Trophoblast cell (in vitro differentiated cells and primary cell): Measurements from ENCODE around the gene REXO1.

Experiments used
- DNase-seq, 2 donors: peaks; one replicate each; pipeline ENCODE4 v3.0.0-alpha.2; 2016
- H2AFZ ChIP-seq: 2 replicates; pipeline ENCODE4 v1.6.1; 2013; ENCODE audit warnings: low read length, moderate library complexity, mild to moderate bottlenecking; ENCODE audit not compliant: insufficient read depth, poor library complexity
- H2AK5ac ChIP-seq: 2 replicates; pipeline ENCODE4 v1.6.1; 2013; ENCODE audit warnings: mild to moderate bottlenecking, low read length
- H2BK120ac ChIP-seq: 2 replicates; pipeline ENCODE4 v1.6.1; 2013; ENCODE audit warnings: low read length, mild to moderate bottlenecking, moderate library complexity; ENCODE audit not compliant: insufficient read depth, poor library complexity
- H2BK12ac ChIP-seq: 2 replicates; pipeline ENCODE4 v1.6.1; 2013; ENCODE audit warnings: mild to moderate bottlenecking, low read length, moderate library complexity
- H2BK5ac ChIP-seq: 2 replicates; pipeline ENCODE4 v1.6.1; 2013; ENCODE audit warnings: low read length, low read depth, moderate library complexity, mild to moderate bottlenecking; ENCODE audit not compliant: poor library complexity
- H3K14ac ChIP-seq: 2 replicates; pipeline ENCODE4 v1.6.1; 2013; ENCODE audit warnings: mild to moderate bottlenecking, low read length
- H3K18ac ChIP-seq: 2 replicates; pipeline ENCODE4 v1.6.1; 2013; ENCODE audit warnings: mild to moderate bottlenecking, low read length
- H3K23ac ChIP-seq: 2 replicates; pipeline ENCODE4 v1.6.1; 2013; ENCODE audit warnings: low read length
- H3K27ac ChIP-seq: 2 replicates; pipeline ENCODE4 v1.5.1; 2013; ENCODE audit warnings: low read depth, mild to moderate bottlenecking, inconsistent platforms, low read length, moderate library complexity
- H3K27me3 ChIP-seq: 2 replicates; pipeline ENCODE4 v1.6.1; 2013; ENCODE audit warnings: inconsistent platforms, mild to moderate bottlenecking, low read length, moderate library complexity; ENCODE audit not compliant: insufficient read depth
- H3K36me3 ChIP-seq, 2 experiments: 1 replicate in 1 of 2; 2 replicates in 1 of 2; pipeline ENCODE4 v1.6.1; 2013; ENCODE audit warnings: low read length in 2 of 2, mild to moderate bottlenecking in 2 of 2, moderate library complexity in 1 of 2; ENCODE audit not compliant: insufficient read depth in 2 of 2, control insufficient read depth in 1 of 2
- H3K4ac ChIP-seq: 2 replicates; pipeline ENCODE4 v1.6.1; 2013; ENCODE audit warnings: low read depth, mild to moderate bottlenecking, low read length, moderate library complexity
- H3K4me1 ChIP-seq, 2 experiments: 1 replicate in 1 of 2; 2 replicates in 1 of 2; pipeline ENCODE4 v1.6.1; 2013; ENCODE audit warnings: low read length in 2 of 2, mild to moderate bottlenecking in 2 of 2, moderate library complexity in 1 of 2; ENCODE audit not compliant: insufficient read depth in 2 of 2, control insufficient read depth in 1 of 2
- H3K4me2 ChIP-seq: 2 replicates; pipeline ENCODE4 v1.6.1; 2013; ENCODE audit warnings: inconsistent platforms, mild to moderate bottlenecking, low read length, moderate library complexity
- H3K4me3 ChIP-seq: 2 replicates; pipeline ENCODE4 v1.5.1; 2013; ENCODE audit warnings: mild to moderate bottlenecking, low read depth, low read length, inconsistent platforms
- H3K79me1 ChIP-seq: one replicate; pipeline ENCODE4 v1.6.1; 2013; ENCODE audit warnings: low read length
- H3K79me2 ChIP-seq: 2 replicates; pipeline ENCODE4 v1.6.1; 2013; ENCODE audit warnings: low read length, mild to moderate bottlenecking; ENCODE audit not compliant: control insufficient read depth, insufficient read depth, poor library complexity
- H3K9ac ChIP-seq: 2 replicates; pipeline ENCODE4 v1.6.1; 2013; ENCODE audit warnings: mild to moderate bottlenecking, low read length
- H3K9me3 ChIP-seq: 2 replicates; pipeline ENCODE4 v1.6.1; 2013; ENCODE audit warnings: low read depth, mild to moderate bottlenecking, control low read depth, inconsistent platforms, low read length; ENCODE audit not compliant: insufficient read depth
- H4K12ac ChIP-seq: 2 replicates; pipeline ENCODE4 v1.6.1; 2013; ENCODE audit warnings: low read depth, mild to moderate bottlenecking, low read length, moderate library complexity
- H4K8ac ChIP-seq: 2 replicates; pipeline ENCODE4 v1.6.1; 2013; ENCODE audit warnings: low read depth, mild to moderate bottlenecking, low read length, moderate library complexity
- H4K91ac ChIP-seq: one replicate; pipeline ENCODE4 v1.6.1; 2013; ENCODE audit warnings: low read depth, mild to moderate bottlenecking, low read length, moderate library complexity
- WGBS: extraction: QIAGEN DNeasy Blood & Tissue Kit; methylation state at CpG from one replicate; pipeline ENCODE4 v1.1.7; 2013; ENCODE audit warnings: missing lambda C conversion rate; ENCODE audit not compliant: insufficient read length, insufficient coverage; ENCODE audit errors: extremely low coverage; 5-methylcytosine and 5-hydroxymethylcytosine counted together

REXO1 gene

GRCh38 chr19:1856698-1857603 lies 8.7 kb upstream of the REXO1 start:
- peak overlapping the region; percentile 8 for H2AFZ ChIP-seq
- H3K4me3 ChIP-seq, result peak overlapping the region; percentile 34
- H3K4me1 ChIP-seq, result peaks cover 34 to 36% of the 10 kb centered on the region in 2 experiments
- H3K79me1 ChIP-seq, result peaks cover 4% of the 10 kb centered on the region
- no peak overlapping the region for H3K23ac ChIP-seq
- no peak overlapping the region for H3K27ac ChIP-seq
- peak overlapping the region; percentile 82 for H3K4me2 ChIP-seq
- H3K9me3 ChIP-seq, result no peaks in the 10 kb centered on the region
- H2BK5ac ChIP-seq, result no peak overlapping the region
- H4K12ac ChIP-seq, result no peak overlapping the region
- no CpG with 5 or more reads among the region's 73 CpGs for WGBS
- no peak overlapping the region for H4K91ac ChIP-seq
- H3K9ac ChIP-seq, result no peak overlapping the region
- H3K4ac ChIP-seq, result no peak overlapping the region
- H2AK5ac ChIP-seq, result no peak overlapping the region
- H3K18ac ChIP-seq, result no peak overlapping the region
- H3K27me3 ChIP-seq, result peaks cover 5% of the 10 kb centered on the region
- no peak overlapping the region for H4K8ac ChIP-seq
- H2BK12ac ChIP-seq, result no peak overlapping the region
- peaks cover 0 to 3% of the 10 kb centered on the region in 2 experiments for H3K36me3 ChIP-seq
- no peak overlapping the region for H2BK120ac ChIP-seq
- peak; percentile 89 to 93 for DNase-seq
- no peak overlapping the region for H3K14ac ChIP-seq
- peaks cover 7% of the 10 kb centered on the region for H3K79me2 ChIP-seq

GRCh38 chr19:1856345-1856697 lies 8.0 kb upstream of the REXO1 start:
- Histone ChIP-seq H4K91ac (no peak overlapping the region), H3K79me2 (peaks cover 5% of the 10 kb centered on the region), H4K12ac (no peak overlapping the region), H2AK5ac (no peak overlapping the region), H3K27ac (no peak overlapping the region), H3K9ac (no peak overlapping the region), H3K4ac (no peak overlapping the region), H3K4me1 (peaks cover 29 to 32% of the 10 kb centered on the region in 2 experiments), H3K4me3 (no peak overlapping the region), H2AFZ (peak overlapping the region; percentile 8), H2BK5ac (no peak overlapping the region), H2BK12ac (no peak overlapping the region), H3K36me3 (peaks cover 0 to 3% of the 10 kb centered on the region in 2 experiments), H3K23ac (no peak overlapping the region), H3K27me3 (peaks cover under 1% of the 10 kb centered on the region), H3K18ac (no peak overlapping the region), H2BK120ac (no peak overlapping the region), H3K4me2 (peak overlapping the region; percentile 34), H3K14ac (no peak overlapping the region), H4K8ac (no peak overlapping the region), H3K9me3 (no peaks in the 10 kb centered on the region), H3K79me1 (peaks cover 4% of the 10 kb centered on the region)
- WGBS, result no CpG with 5 or more reads among the region's 6 CpGs
- DNase-seq, result no peak

DNA sequence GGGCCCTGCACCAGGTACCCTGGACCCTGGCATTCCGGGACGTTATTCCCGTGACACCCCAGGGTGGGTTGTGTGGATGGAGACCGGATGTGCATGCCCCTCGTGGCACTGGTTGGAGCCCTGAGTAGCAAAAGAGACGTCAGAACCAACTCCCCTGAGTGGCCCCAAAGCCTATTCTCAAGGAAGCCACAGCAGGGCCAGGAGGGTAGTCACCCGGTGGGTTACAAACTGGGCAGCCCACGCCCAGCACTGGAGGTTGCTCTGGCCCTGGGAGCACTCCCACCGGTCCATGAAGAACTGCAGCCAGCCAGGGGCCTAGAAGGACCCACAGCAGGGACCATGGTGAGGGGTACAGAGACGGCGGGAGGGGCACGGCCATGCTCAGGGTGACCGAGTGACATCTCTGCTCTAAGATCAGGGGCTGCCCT lies 7.6 kb upstream of the REXO1 start:
- peak overlapping the region; percentile 0 for H2AK5ac ChIP-seq
- peak overlapping the region; percentile 1 for H4K12ac ChIP-seq
- H2AFZ ChIP-seq, result no peak overlapping the region
- no peak overlapping the region for H2BK120ac ChIP-seq
- no peaks in the 10 kb centered on the region for H3K27me3 ChIP-seq
- H3K18ac ChIP-seq, result no peak overlapping the region
- peaks cover 5% of the 10 kb centered on the region for H3K79me2 ChIP-seq
- peaks cover 26 to 28% of the 10 kb centered on the region in 2 experiments for H3K4me1 ChIP-seq
- peak overlapping the region; percentile 1 for H4K8ac ChIP-seq
- H3K14ac ChIP-seq, result no peak overlapping the region
- H3K36me3 ChIP-seq, result peaks cover 0 to 3% of the 10 kb centered on the region in 2 experiments
- no peak overlapping the region for H2BK12ac ChIP-seq
- no peak overlapping the region for H3K27ac ChIP-seq
- H3K4me3 ChIP-seq, result no peak overlapping the region
- H4K91ac ChIP-seq, result no peak overlapping the region
- H3K4ac ChIP-seq, result no peak overlapping the region
- WGBS, result no CpG with 5 or more reads among the region's 13 CpGs
- no peak overlapping the region for H3K4me2 ChIP-seq
- H2BK5ac ChIP-seq, result no peak overlapping the region
- H3K23ac ChIP-seq, result no peak overlapping the region
- H3K9me3 ChIP-seq, result peaks cover 2% of the 10 kb centered on the region
- no peak for DNase-seq
- peaks cover 4% of the 10 kb centered on the region for H3K79me1 ChIP-seq
- H3K9ac ChIP-seq, result no peak overlapping the region

GRCh38 chr19:1855040-1855827 lies 7.0 kb upstream of the REXO1 start:
- Histone ChIP-seq H3K79me1 (peaks cover 4% of the 10 kb centered on the region), H3K23ac (no peak overlapping the region), H2BK5ac (peak overlapping the region; percentile 26), H3K27me3 (no peaks in the 10 kb centered on the region), H3K4me2 (peak overlapping the region; percentile 40), H2AK5ac (peak overlapping the region; percentile 50), H3K4me3 (no peak overlapping the region), H3K9me3 (peaks cover 3% of the 10 kb centered on the region), H3K27ac (peak overlapping the region; percentile 37), H3K9ac (peak overlapping the region; percentile 31), H3K18ac (peak overlapping the region; percentile 60), H3K4me1 (peaks cover 22 to 24% of the 10 kb centered on the region in 2 experiments), H4K12ac (peak overlapping the region; percentile 40), H3K14ac (peak overlapping the region; percentile 61), H3K79me2 (peaks cover 3% of the 10 kb centered on the region), H2BK120ac (no peak overlapping the region), H2AFZ (peak overlapping the region; percentile 55), H2BK12ac (peak overlapping the region; percentile 10), H4K8ac (peak overlapping the region; percentile 62), H3K36me3 (peaks cover 0 to 3% of the 10 kb centered on the region in 2 experiments), H4K91ac (peak overlapping the region; percentile 69), H3K4ac (no peak overlapping the region)
- no CpG with 5 or more reads among the region's 33 CpGs for WGBS
- peak; percentile 62 to 71 for DNase-seq
